ENCODE measurements around the gene ASCL5. TPM values are rescaled to one million over a fixed set of nuclear protein-coding genes. Genes with fewer than 3 reads are reported as not detected.

ASCL5 gene
- total and polyA plus RNA-seq, 7 donors, result 0.26 to 0.30 TPM; not detected in 5

- Histone ChIP-seq H3K4me1 (no peaks in the 10 kb centered on the region), H3K9me3 (no peaks in the 10 kb centered on the region), H3K36me3 (ENCODE audit: insufficient read depth in 1 of 2, low read depth in 1 of 2) (peaks cover 2 to 100% of the 10 kb centered on the region in 2 donors), H3K27ac (no peak overlapping the region), H3K4me3 (no peak overlapping the region), H3K27me3 (ENCODE audit: insufficient read depth in 3 of 3, low read length in 2 of 3) (no peaks in the 10 kb centered on the region)
- no peak for ATAC-seq
- no peak for DNase-seq
- 87 to 90% (median 88%) methylated on average over 18 of the region's 18 CpGs for WGBS, 3 donors
- TF ChIP-seq CTCF (IDR thresholded peaks at IDR 0.05), result no peak
- intact Hi-C loops (cut with DNase I), result no loop called here
These were observed 17.0 kb upstream of the ASCL5 start for GRCh38 chr1:201143726-201144635.

GRCh38 chr1:201142849-201143725, 16.1 kb upstream of the ASCL5 start:
- Histone ChIP-seq H3K9me3 (no peaks in the 10 kb centered on the region), H3K4me3 (no peak overlapping the region), H3K4me1 (no peaks in the 10 kb centered on the region), H3K27me3 (ENCODE audit: insufficient read depth in 3 of 3, low read length in 2 of 3) (no peaks in the 10 kb centered on the region), H3K36me3 (ENCODE audit: insufficient read depth in 1 of 2, low read depth in 1 of 2) (peaks cover 2 to 100% of the 10 kb centered on the region in 2 donors), H3K27ac (no peak overlapping the region)
- intact Hi-C loops (cut with DNase I), result no loop called here
- ATAC-seq (peak in 1 of 4 donors; percentile 27), DNase-seq (no peak)
- 84 to 90% (median 86%) methylated on average over 16 of the region's 16 CpGs for WGBS, 3 donors
- TF ChIP-seq CTCF (IDR thresholded peaks at IDR 0.05), result no peak

GRCh38 chr1:201142011-201142848, 15.2 kb upstream of the ASCL5 start:
- H3K4me1 ChIP-seq, result no peaks in the 10 kb centered on the region
- intact Hi-C loops (cut with DNase I), result no loop called here
- H3K9me3 ChIP-seq, result no peaks in the 10 kb centered on the region
- TF ChIP-seq CTCF (IDR thresholded peaks at IDR 0.05), result no peak
- 80 to 87% (median 87%) methylated on average over 16 of the region's 16 CpGs for WGBS, 3 donors
- peak in 3 of 4 donors; percentile 28 to 46 (median 40) for ATAC-seq
- DNase-seq, result peak; percentile 52 to 80
- no peak overlapping the region for H3K27ac ChIP-seq
- no peak overlapping the region for H3K4me3 ChIP-seq
- no peaks in the 10 kb centered on the region for H3K27me3 ChIP-seq (ENCODE audit: insufficient read depth in 3 of 3, low read length in 2 of 3)
- peaks cover 2 to 93% of the 10 kb centered on the region in 2 donors for H3K36me3 ChIP-seq (ENCODE audit: insufficient read depth in 1 of 2, low read depth in 1 of 2)

GRCh38 chr1:201141418-201141817, 14.4 kb upstream of the ASCL5 start:
- WGBS, 3 donors, result 94 to 98% (median 97%) methylated on average over 5 of the region's 5 CpGs
- intact Hi-C loops (cut with DNase I), result no loop called here

More at GRCh38 chr1:201141418-201141817, 14.4 kb upstream of the ASCL5 start:
- no peak for TF ChIP-seq CTCF (IDR thresholded peaks at IDR 0.05)
- H3K9me3 ChIP-seq, result no peaks in the 10 kb centered on the region
- DNase-seq, result no peak
- H3K27me3 ChIP-seq (ENCODE audit: insufficient read depth in 3 of 3, low read length in 2 of 3), result no peaks in the 10 kb centered on the region
- ATAC-seq, result no peak
- H3K27ac ChIP-seq, result no peak overlapping the region
- no peak overlapping the region for H3K4me3 ChIP-seq
- peaks cover 2 to 92% of the 10 kb centered on the region in 2 donors for H3K36me3 ChIP-seq (ENCODE audit: insufficient read depth in 1 of 2, low read depth in 1 of 2)
- H3K4me1 ChIP-seq, result no peaks in the 10 kb centered on the region
